Panc1 (cell line): Measurements from ENCODE around the gene TAOK3. TPM values are rescaled to one million over a fixed set of nuclear protein-coding genes. Genes with fewer than 3 reads are reported as not detected.
A peak's percentile ranks its signal among the peaks of the same experiment; 100 is the strongest.

Experiments used
- ATAC-seq: fragments of 200-7000 bp; cut with Tn5 transposase; 2 replicates; pipeline ENCODE4 v1.9.1; 2020; ENCODE audit warnings: mild to moderate bottlenecking, moderate library complexity
- BruUV-seq: library from RNA; stranded (reverse); fragments of 400-500 nt; replicated peaks from 2 replicates; lab custom pipeline; 2021; lab: Mats Ljungman, UMichigan
- CTCF ChIA-PET: fragments of 300-600 bp; sonication (Branson Sonifier 250); formaldehyde crosslinking; loops from one replicate; lab custom pipeline; 2022; ENCODE audit warnings: antibody characterized with exemption; lab: Charles Lee
- POLR2A ChIA-PET: fragments of 300-600 bp; sonication (Branson Sonifier 250); formaldehyde crosslinking; loops from one replicate; lab custom pipeline; 2022; ENCODE audit warnings: antibody characterized with exemption; lab: Charles Lee
- DNase-seq: peaks from one replicate; pipeline ENCODE4 v3.0.0-alpha.2; 2010; ENCODE audit warnings: low read depth, low spot score
- H3K27ac ChIP-seq: 2 replicates; pipeline ENCODE4 v1.5.1; 2011; ENCODE audit warnings: mild to moderate bottlenecking, low read length, inconsistent platforms
- H3K27me3 ChIP-seq: fragments of 200-500 bp; sonication (Bioruptor generic); 2 replicates; pipeline ENCODE4 v1.6.0; 2014; ENCODE audit warnings: low read length, inconsistent platforms; ENCODE audit not compliant: control insufficient read depth, insufficient read depth
- H3K36me3 ChIP-seq: fragments of 200-500 bp; sonication (Bioruptor generic); 2 replicates; pipeline ENCODE4 v1.5.1; 2014; ENCODE audit warnings: inconsistent platforms, mild to moderate bottlenecking, low read length, moderate library complexity; ENCODE audit not compliant: control insufficient read depth, insufficient read depth
- H3K4me1 ChIP-seq: 2 replicates; pipeline ENCODE4 v1.5.1; 2011; ENCODE audit warnings: inconsistent platforms, mild to moderate bottlenecking, low read length, moderate library complexity; ENCODE audit not compliant: control insufficient read depth, insufficient read depth
- H3K4me3 ChIP-seq, 2 experiments: 2 replicates each; pipeline ENCODE4 v1.5.1; 2011 to 2012; ENCODE audit warnings: low read depth in 2 of 2, low read length in 2 of 2, mild to moderate bottlenecking in 2 of 2, inconsistent platforms in 1 of 2, moderate library complexity in 1 of 2
- H3K9me3 ChIP-seq: fragments of 200-500 bp; sonication (Bioruptor generic); 2 replicates; pipeline ENCODE4 v1.5.1; 2014; ENCODE audit warnings: low read depth, mild to moderate bottlenecking, inconsistent platforms, low read length, moderate library complexity; ENCODE audit not compliant: control insufficient read depth, insufficient read depth
- CTCF ChIP-seq: fragments of 450-650 bp; IDR thresholded peaks from 2 replicates; pipeline ENCODE4 v1.5.1; 2017; ENCODE audit warnings: mild to moderate bottlenecking
- POLR2AphosphoS5 ChIP-seq: IDR thresholded peaks from 2 replicates; pipeline ENCODE4 v1.6.1; 2012; ENCODE audit warnings: mild to moderate bottlenecking, low read depth, low read length, moderate library complexity
- REST ChIP-seq, 2 experiments: IDR thresholded peaks; 2 replicates each; pipeline ENCODE4 v1.6.1; 2011 to 2012; ENCODE audit warnings: low read depth in 2 of 2, control low read depth in 1 of 2, low read length in 1 of 2, mild to moderate bottlenecking in 1 of 2, moderate library complexity in 1 of 2; ENCODE audit not compliant: insufficient read depth in 1 of 2
- SIN3A ChIP-seq: IDR thresholded peaks from 2 replicates; pipeline ENCODE4 v1.6.1; 2012; ENCODE audit warnings: low read depth, mild to moderate bottlenecking, low read length, moderate library complexity, borderline replicate concordance; ENCODE audit not compliant: insufficient read depth
- TCF7L2 ChIP-seq: IDR thresholded peaks from 2 replicates; pipeline ENCODE4 v1.6.1; 2011; ENCODE audit warnings: mild to moderate bottlenecking, low read depth, low read length, inconsistent platforms
- in situ Hi-C: cut with HindIII; loops from 2 replicates; pipeline ENCODE4 v1.10.0; 2016; ENCODE audit warnings: low sequenced_read_pairs, low pct_unique_long_range_greater_than_20kb
- intact Hi-C: fragments of 100-400 bp; cut with micrococcal nuclease; formaldehyde crosslinking; loops from one replicate; pipeline ENCODE4 v1.10.0; 2022; ENCODE audit not compliant: unreplicated experiment
- total RNA-seq: library from RNA; stranded (reverse); gene quantifications from one replicate; pipeline ENCODE4 v1.2.1, GENCODE V29; 2021; ENCODE audit not compliant: unreplicated experiment

Gene TAOK3
- total RNA-seq, 1 experiment from 2014 or later, result 30.5 TPM

GRCh38 chr12:118336123-118336522 is 36.6 kb downstream of the TAOK3 start:
- intact Hi-C loops (no loop called here), in situ Hi-C loops (no loop called here)
- ChIA-PET POLR2A (no interaction called here), CTCF (no interaction called here)
- no peak for TF ChIP-seq SIN3A
- TF ChIP-seq TCF7L2, result no peak
- no peak for TF ChIP-seq REST (IDR thresholded peaks at IDR 0.05; ENCODE audit: insufficient read depth in 1 of 2, low read depth in 2 of 2, low read length in 1 of 2)
- no peak for TF ChIP-seq POLR2AphosphoS5
- no peak for TF ChIP-seq CTCF
- Histone ChIP-seq H3K27me3 (no peaks in the 10 kb centered on the region), H3K4me1 (peaks cover 30% of the 10 kb centered on the region), H3K4me3 (no peak overlapping the region), H3K36me3 (no peaks in the 10 kb centered on the region), H3K27ac (peak overlapping the region; percentile 77), H3K9me3 (no peaks in the 10 kb centered on the region)
- DNase-seq, result no peak
- no peak for ATAC-seq
- BruUV-seq, result no TSS peak

GRCh38 chr12:118334939-118335567 is 37.7 kb downstream of the TAOK3 start:
- no peak overlapping the region for H3K4me3 ChIP-seq
- no peaks in the 10 kb centered on the region for H3K36me3 ChIP-seq
- intact Hi-C loops, result no loop called here
- ChIA-PET POLR2A (no interaction called here), CTCF (no interaction called here)
- no peaks in the 10 kb centered on the region for H3K9me3 ChIP-seq
- DNase-seq (no peak), ATAC-seq (no peak)
- no TSS peak for BruUV-seq
- peak overlapping the region; percentile 0; the same call in 1 of the 2 replicates for H3K27ac ChIP-seq
- in situ Hi-C loops, result no loop called here
- no peaks in the 10 kb centered on the region for H3K27me3 ChIP-seq
- peaks cover 30% of the 10 kb centered on the region for H3K4me1 ChIP-seq
- TF ChIP-seq SIN3A, result no peak

- TF ChIP-seq POLR2AphosphoS5 (no peak), REST (IDR thresholded peaks at IDR 0.05; ENCODE audit: insufficient read depth in 1 of 2, low read depth in 2 of 2, low read length in 1 of 2) (no peak), SIN3A (no peak), CTCF (no peak), TCF7L2 (no peak)
- DNase-seq (no peak), ATAC-seq (no peak)
- H3K4me3 ChIP-seq, result no peak overlapping the region
- no peaks in the 10 kb centered on the region for H3K9me3 ChIP-seq
- intact Hi-C loops (no loop called here), in situ Hi-C loops (no loop called here)
- ChIA-PET POLR2A (no interaction called here), CTCF (no interaction called here)
- BruUV-seq, result no TSS peak
- H3K27me3 ChIP-seq, result no peaks in the 10 kb centered on the region
- H3K4me1 ChIP-seq, result peaks cover 28% of the 10 kb centered on the region
- no peak overlapping the region for H3K27ac ChIP-seq
- H3K36me3 ChIP-seq, result no peaks in the 10 kb centered on the region
Observed at GRCh38 chr12:118334241-118334640, 38.5 kb downstream of the TAOK3 start.
